Activated CD4-positive, alpha-beta T cell treated with anti-CD3 and anti-CD28 coated beads, Interleukin-2, Interleukin-4, amounts not matched to agents 100 ng/mL and 50 ng/mL, durations not matched to agents 16 hours and 8 hours (primary cell): ENCODE results near the gene TERT.
"Not testable (repeated sequence)": the region's sequence is repeated elsewhere in the genome, so short reads cannot be mapped to it uniquely, and the experiment has no call there.

Experiments used
- DNase-seq: peaks from one replicate; pipeline ENCODE4 v3.0.0-alpha.2; 2020; ENCODE audit warnings: low spot score

TERT gene

DNA sequence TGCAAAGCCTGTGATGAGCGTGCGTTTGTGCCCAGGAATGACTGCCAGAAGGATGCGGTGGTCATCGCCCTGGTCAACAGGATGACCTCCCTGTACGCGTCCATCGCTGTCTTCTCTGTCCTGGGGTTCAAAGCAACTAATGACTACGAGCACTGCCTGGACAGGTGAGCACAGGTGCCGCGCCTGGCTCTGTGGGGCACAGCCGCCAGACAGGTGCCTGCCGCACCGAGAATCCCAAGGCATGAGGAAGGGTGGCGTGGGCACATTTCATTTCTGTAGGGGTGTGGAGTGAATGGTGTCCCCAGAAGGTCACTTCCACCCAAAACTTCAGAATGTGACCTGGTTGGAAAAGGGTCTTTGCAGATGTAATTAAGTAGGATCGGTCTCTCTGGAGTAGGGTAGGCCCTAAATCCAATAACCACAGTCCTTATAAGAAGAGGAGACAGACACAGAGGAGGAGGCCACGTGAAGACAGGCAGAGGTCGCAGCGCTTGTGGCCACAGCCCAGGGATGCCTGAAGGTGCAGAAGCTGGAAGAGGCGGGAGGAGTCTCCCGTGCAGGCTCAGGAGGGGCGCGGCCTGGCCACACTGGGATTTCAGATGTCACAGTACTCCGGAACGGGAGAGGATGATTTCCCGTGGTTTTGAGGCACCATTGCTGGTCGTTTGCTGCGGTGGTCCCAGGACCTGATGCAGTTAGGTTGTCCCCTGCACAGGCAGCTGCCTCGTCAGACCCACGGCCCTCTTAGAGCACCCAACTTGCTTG is 54.2 kb downstream of the TERT start:
- no peak for DNase-seq

GRCh38 chr5:1239505-1240251 is 55.2 kb downstream of the TERT start:
- DNase-seq: no peak

DNA sequence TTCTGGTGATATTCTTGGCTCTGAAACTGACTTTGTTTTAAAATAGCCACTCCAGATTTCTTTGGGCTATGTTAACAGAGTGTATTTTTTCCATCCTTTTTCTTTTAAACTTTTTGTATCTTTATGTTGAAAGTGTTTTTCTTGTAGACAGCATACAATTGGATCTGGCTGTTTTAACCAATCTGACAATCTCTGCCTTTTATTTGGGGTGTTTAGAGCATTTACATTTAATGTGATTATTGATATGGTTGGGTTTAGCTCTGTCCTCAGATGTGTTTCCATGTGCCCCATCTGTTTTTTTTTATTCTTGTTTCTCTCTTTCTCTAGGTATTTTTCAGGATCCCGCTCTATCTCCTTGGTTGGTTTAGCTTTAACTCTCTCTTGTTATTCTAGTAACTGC is 59.0 kb downstream of the TERT start:
- DNase-seq: no peak

DNA sequence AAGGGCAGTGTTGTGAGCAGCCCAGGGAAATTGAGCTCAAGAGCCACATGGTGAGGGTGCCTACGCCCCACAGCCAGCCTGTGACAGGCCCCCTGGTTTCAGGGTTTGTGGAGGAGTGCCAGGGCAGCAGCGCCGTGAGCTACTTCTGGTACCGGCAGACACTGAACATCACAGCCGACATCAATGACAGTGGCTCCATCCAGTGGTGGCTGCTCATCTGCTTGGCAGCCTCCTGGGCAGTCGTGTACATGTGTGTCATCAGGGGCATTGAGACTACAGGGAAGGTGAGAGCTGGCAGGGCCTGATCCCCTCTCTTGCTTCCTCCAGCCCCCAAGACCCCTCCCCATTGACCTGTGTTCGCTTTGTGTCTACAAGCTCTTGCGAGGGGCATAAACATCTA is 59.5 kb downstream of the TERT start:
- no peak for DNase-seq

DNA sequence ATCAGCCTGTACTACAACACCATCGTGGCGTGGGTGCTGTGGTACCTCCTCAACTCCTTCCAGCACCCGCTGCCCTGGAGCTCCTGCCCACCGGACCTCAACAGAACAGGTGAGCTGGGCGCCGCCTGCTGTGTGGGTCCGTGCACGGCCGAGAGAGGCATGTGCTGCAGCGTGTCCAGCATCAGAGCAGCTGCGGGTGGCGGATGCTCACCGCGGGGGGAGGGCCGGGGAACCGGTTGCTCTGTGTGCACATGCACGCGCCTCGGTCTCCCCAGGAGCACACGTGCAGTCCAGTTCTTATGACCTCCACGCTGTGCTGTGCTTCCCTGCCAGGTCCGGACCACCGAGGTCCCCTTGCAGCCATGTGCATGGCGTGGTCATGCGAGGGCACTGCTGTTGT is 62.1 kb downstream of the TERT start:
- no peak for DNase-seq

DNA sequence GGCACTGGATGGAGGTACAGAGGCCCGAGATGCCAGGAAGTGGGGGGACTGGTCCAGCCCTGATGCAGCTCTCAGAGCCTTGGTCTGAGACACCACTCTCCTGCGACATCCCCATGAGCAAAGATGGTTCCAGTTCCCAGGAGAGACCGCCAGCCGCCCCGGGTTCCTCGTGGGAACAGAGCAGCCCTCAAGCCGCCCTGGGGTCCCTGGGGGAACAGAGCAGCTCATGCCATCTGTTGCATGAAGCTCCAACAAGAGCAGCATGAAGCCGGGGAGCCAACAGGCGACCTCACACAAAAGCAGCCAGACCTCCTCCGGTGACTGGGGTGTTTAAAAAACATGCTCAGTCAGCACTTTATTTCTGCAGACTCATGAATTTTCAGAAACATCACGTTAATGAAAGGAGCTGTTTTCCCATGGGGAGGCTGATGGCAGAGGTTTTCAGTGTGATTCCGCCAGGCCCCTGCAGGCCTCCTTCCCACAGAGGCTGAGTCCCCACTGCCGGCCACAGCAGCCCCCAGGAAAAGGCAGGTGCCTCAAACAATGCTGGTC is 63.4 kb downstream of the TERT start:
- DNase-seq: no peak

- no peak for DNase-seq
These were observed 64.3 kb downstream of the TERT start for GRCh38 chr5:1230551-1230950.

GRCh38 chr5:1229822-1230221 is 65.0 kb downstream of the TERT start:
- DNase-seq: no peak

DNA sequence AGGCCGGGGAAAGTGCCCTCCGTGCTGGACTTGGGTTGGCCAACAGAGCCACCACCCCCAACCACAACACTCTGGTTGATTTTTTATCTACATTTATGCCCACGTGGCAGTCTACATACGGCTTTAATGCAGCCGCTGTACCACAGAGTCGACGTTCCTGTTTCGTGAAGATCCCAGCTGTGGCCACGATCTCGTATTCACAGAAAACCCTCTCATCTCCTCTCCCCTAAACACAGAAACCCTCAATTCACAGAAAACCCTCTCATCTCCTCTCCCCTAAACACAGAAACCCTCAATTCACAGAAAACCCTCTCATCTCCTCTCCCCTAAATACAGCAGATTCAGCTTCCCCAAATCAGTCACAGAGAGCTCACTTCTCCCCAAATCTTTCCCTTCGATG is 65.8 kb downstream of the TERT start:
- DNase-seq: not testable (repeated sequence)

DNA sequence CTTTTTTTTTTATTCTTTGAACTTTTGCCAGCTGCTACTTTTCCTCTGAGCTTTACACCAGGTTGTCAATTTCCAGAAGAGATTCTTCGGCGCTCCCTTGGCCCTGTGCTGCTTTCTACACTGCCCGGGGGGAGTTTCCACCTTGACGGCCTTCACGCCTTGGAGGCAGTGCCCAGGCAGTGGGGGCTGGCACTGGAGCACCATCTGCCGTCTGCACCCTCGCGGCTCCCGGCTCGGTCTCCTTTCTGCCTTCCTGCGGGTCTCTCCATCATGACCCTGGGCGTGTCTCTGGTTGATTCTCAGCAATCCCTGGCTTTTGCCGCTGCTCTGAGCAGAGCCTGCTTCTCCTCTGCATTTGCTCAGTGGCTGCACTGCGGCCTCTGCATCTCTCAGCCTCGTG is 66.7 kb downstream of the TERT start:
- DNase-seq: no peak

DNA sequence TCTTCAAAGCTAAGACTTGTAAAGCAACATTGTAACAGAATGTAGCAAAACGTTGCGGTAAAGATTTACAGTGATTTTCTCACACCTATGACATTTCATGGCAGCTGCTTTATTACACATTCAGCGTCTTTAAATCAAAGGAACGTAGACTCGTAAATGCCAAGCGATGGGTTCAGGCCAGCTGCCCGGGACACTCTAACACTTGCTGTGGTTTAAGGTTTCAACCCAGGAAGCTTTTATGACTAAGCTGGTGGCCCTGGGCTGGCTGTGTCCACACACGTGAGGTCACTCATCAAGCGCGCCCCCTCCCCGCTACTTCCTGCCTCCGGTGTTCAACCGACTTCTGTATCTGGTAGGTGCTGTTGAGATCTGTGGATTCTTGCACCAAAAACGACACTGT is 67.2 kb downstream of the TERT start:
- no peak for DNase-seq

GRCh38 chr5:1226839-1227581 is 67.9 kb downstream of the TERT start:
- DNase-seq: no peak

DNA sequence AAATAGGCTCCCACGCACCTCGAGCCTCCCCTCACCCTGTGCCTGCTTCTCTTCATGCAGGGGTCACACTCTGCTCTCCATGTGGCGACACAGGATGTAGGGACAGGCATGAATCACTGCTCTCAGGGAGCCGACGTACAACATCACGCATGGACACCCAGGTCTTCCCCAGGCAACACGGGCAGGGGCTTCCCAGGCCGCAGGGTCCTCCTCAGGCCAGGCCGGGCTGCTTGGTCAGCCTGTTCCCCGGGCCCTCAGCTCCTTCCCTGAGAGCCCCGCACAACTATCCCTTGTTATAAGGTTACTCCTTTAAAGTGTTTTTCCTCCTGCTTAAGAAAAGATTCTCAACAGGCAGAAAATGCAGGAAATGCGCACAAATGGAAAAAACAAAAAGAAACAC is 68.6 kb downstream of the TERT start:
- no peak for DNase-seq

DNA sequence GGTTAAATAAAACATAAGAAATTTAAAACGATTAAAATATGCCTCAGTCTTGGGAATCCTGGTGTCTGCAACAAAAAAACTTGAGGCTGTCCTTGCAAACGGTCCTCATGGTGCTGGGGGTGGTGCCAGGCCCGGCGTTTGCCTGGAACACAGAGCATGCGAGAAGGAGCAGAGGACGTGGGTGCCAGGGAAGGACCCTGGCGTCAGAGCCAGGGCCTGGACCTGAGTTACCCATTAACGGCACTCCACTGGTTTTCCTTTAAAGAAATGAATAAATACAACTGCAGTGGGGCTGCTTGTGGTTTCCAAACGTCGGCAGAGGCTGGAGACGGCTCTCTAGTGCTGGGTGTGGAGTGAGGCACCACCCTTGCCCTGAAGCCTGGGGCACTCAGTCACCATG is 69.8 kb downstream of the TERT start, which contains the start of gene SLC6A18:
SLC6A18 (plus strand) TSS at position 301 of the 400 bp plus-strand sequence; CDS start at position 398, 97 bp downstream.
- no peak for DNase-seq

- no peak for DNase-seq
These were observed 70.2 kb downstream of the TERT start for GRCh38 chr5:1224631-1225030.

GRCh38 chr5:1223278-1223670 is 71.6 kb downstream of the TERT start:
- DNase-seq: no peak

GRCh38 chr5:1222621-1223277 is 72.1 kb downstream of the TERT start:
- no peak for DNase-seq

DNA sequence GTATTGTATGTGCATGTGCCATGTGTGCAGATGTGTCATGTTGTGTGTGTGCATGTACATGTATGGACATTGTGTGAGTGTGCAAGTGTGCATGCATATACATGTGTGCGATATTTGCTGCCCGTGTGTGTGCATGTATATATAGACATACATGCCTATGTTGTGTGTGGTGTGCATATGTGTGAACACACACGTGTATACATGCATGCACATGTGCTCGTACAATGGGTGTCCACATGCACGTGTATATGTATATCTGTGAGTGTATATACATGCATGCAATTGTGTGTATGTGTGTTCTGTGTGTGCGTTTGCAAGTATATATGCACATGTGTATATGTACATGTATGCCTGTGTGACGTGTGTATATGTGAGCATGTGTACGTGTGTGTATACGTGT is 72.7 kb downstream of the TERT start:
- DNase-seq: no peak

GRCh38 chr5:1221721-1222120 is 73.1 kb downstream of the TERT start:
- no peak for DNase-seq

DNA sequence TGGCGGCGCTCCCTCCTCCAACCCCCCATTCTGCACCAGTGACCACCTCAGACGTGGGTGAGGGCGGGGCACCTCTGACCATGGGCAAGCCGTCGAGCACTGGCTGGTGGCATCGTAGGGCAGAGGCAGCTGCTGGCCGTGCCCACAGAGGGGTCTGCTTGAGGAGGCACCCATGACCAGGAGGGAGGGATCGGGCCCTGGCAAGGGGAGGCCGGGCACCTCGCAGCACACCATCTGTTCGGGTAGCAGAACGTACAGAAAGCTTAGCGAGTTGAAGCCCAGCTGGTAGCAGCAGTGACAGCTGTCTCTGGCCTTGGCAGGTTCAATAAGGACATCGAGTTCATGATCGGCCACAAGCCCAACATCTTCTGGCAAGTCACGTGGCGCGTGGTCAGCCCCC is 74.0 kb downstream of the TERT start:
- no peak for DNase-seq

- no peak for DNase-seq
These were observed 74.5 kb downstream of the TERT start for GRCh38 chr5:1220351-1220750.

GRCh38 chr5:1219768-1220100 is 75.1 kb downstream of the TERT start:
- DNase-seq: no peak
